SK-N-SH (cell line): ENCODE measurements around the gene HUNK. TPM values are rescaled to one million over a fixed set of nuclear protein-coding genes. Genes with fewer than 3 reads are reported as not detected.

Source experiments
- CTCF ChIA-PET: fragments of 300-600, 350-600 bp; formaldehyde crosslinking; extraction: SDS; loops from one replicate; lab custom pipeline; 2021; lab: Yijun Ruan, JAX
- POLR2A ChIA-PET: fragments of 350-600 bp; sonication (Branson Sonifier 250); formaldehyde crosslinking; extraction: SDS; loops from one replicate; lab custom pipeline; 2020; ENCODE audit warnings: antibody characterized with exemption, inconsistent platforms; lab: Yijun Ruan, JAX
- DNase-seq: peaks from one replicate; pipeline ENCODE4 v3.0.0; 2012
- H2AFZ ChIP-seq: fragments of 200-600 bp; sonication (generic); 2 replicates; pipeline ENCODE4 v1.8.1; 2016; ENCODE audit warnings: antibody characterized with exemption, mild to moderate bottlenecking, low read depth
- H3F3A ChIP-seq: fragments of 200-600 bp; sonication (generic); replicated peaks from 2 replicates; pipeline ENCODE3; 2016; ENCODE audit warnings: antibody characterized with exemption, mild to moderate bottlenecking; ENCODE audit not compliant: insufficient read depth
- H3K27ac ChIP-seq, 2 experiments: fragments of 200-500 bp in 1 of 2; fragments of 200-600 bp in 1 of 2; sonication (Bioruptor generic) in 1 of 2; sonication (generic), shearing (Covaris generic) in 1 of 2; 2 replicates each; pipeline versions ENCODE4 v1.5.1 to v1.6.1; 2014 to 2016; ENCODE audit warnings: low read depth in 2 of 2, inconsistent platforms in 1 of 2, low read length in 1 of 2, mild to moderate bottlenecking in 1 of 2, mixed read lengths in 1 of 2
- H3K27me3 ChIP-seq: fragments of 200-600 bp; sonication (generic), shearing (Covaris generic); 2 replicates; pipeline ENCODE4 v1.6.1; 2016; ENCODE audit warnings: mixed run types; ENCODE audit not compliant: insufficient read depth
- H3K36me3 ChIP-seq, 2 experiments: fragments of 200-500 bp in 1 of 2; fragments of 200-600 bp in 1 of 2; sonication (Bioruptor generic) in 1 of 2; sonication (generic) in 1 of 2; replicated peaks in 1 of 2; 2 replicates each; pipeline versions ENCODE3 to v1.5.1; 2014 to 2016; ENCODE audit warnings: low read length in 1 of 2, mild to moderate bottlenecking in 1 of 2; ENCODE audit not compliant: insufficient read depth in 2 of 2, control insufficient read depth in 1 of 2
- H3K4me1 ChIP-seq, 2 experiments: fragments of 200-500 bp in 1 of 2; fragments of 200-600 bp in 1 of 2; sonication (Bioruptor generic) in 1 of 2; sonication (generic), shearing (Covaris generic) in 1 of 2; 2 replicates each; pipeline versions ENCODE4 v1.5.1 to v1.6.1; 2014 to 2016; ENCODE audit warnings: low read depth in 1 of 2, low read length in 1 of 2, mixed run types in 1 of 2; ENCODE audit not compliant: insufficient read depth in 2 of 2, control insufficient read depth in 1 of 2
- H3K4me2 ChIP-seq: fragments of 200-600 bp; sonication (generic), shearing (Covaris generic); 2 replicates; pipeline ENCODE4 v1.6.1; 2017; ENCODE audit warnings: mixed run types
- H3K4me3 ChIP-seq, 2 experiments: fragments of 200-500 bp in 1 of 2; fragments of 200-600 bp in 1 of 2; sonication (Bioruptor generic) in 1 of 2; sonication (generic), shearing (Covaris generic) in 1 of 2; 2 replicates each; pipeline versions ENCODE4 v1.5.1 to v1.8.1; 2014 to 2016; ENCODE audit warnings: low read depth in 2 of 2, inconsistent platforms in 1 of 2, low read length in 1 of 2, mild to moderate bottlenecking in 1 of 2, mixed read lengths in 1 of 2, moderate library complexity in 1 of 2
- H3K79me2 ChIP-seq: fragments of 200-600 bp; sonication (generic); 2 replicates; pipeline ENCODE4 v1.8.1; 2017; ENCODE audit warnings: mild to moderate bottlenecking; ENCODE audit not compliant: insufficient read depth
- H3K9ac ChIP-seq: fragments of 200-600 bp; sonication (generic); 2 replicates; pipeline ENCODE4 v1.6.1; 2017; ENCODE audit warnings: mixed run types
- H3K9me2 ChIP-seq: fragments of 200-600 bp; sonication (generic); 2 replicates; pipeline ENCODE4 v1.6.1; 2017; ENCODE audit warnings: mixed run types
- H3K9me3 ChIP-seq: fragments of 200-600 bp; sonication (generic); 2 replicates; pipeline ENCODE4 v1.6.1; 2017; ENCODE audit warnings: mixed run types, mild to moderate bottlenecking, moderate library complexity
- H4K20me1 ChIP-seq: fragments of 200-600 bp; sonication (generic); 2 replicates; pipeline ENCODE4 v1.6.1; 2017; ENCODE audit warnings: mild to moderate bottlenecking, mixed run types; ENCODE audit not compliant: insufficient read depth
- CHD2 ChIP-seq: fragments of 150-350 bp; IDR thresholded peaks from 2 replicates; pipeline ENCODE4 v1.6.1; 2018; ENCODE audit warnings: low read length; ENCODE audit not compliant: partially characterized antibody
- CTCF ChIP-seq: fragments of 200-600 bp; sonication (generic); IDR thresholded peaks from 2 replicates; pipeline ENCODE4 v1.6.1; 2017; ENCODE audit warnings: antibody characterized with exemption, mild to moderate bottlenecking, moderate library complexity
- ELF1 ChIP-seq: IDR thresholded peaks from 2 replicates; pipeline ENCODE4 v1.4.0; 2012
- EP300 ChIP-seq, 2 experiments: IDR thresholded peaks; 2 replicates each; pipeline versions ENCODE4 v1.4.0 to v1.6.1; 2012; ENCODE audit warnings: borderline replicate concordance in 1 of 2, low read depth in 1 of 2, low read length in 1 of 2
- EZH2phosphoT487 ChIP-seq: fragments of 200-600 bp; sonication (generic); IDR thresholded peaks from 2 replicates; pipeline ENCODE4 v1.6.1; 2017; ENCODE audit warnings: low read depth, mixed run types, mild to moderate bottlenecking, antibody characterized with exemption, moderate library complexity, borderline replicate concordance
- GABPA ChIP-seq: IDR thresholded peaks from 2 replicates; pipeline ENCODE4 v1.4.0; 2012; ENCODE audit warnings: low read depth, mild to moderate bottlenecking
- JUND ChIP-seq: IDR thresholded peaks from 2 replicates; pipeline ENCODE4 v1.4.0; 2012
- MEF2A ChIP-seq: IDR thresholded peaks from 2 replicates; pipeline ENCODE4 v1.4.0; 2012; ENCODE audit warnings: low read depth, borderline replicate concordance
- NFIC ChIP-seq: IDR thresholded peaks from 2 replicates; pipeline ENCODE4 v1.4.0; 2012; ENCODE audit warnings: borderline replicate concordance
- PBX3 ChIP-seq: IDR thresholded peaks from 2 replicates; pipeline ENCODE4; 2012
- RAD21 ChIP-seq: IDR thresholded peaks from 2 replicates; pipeline ENCODE4 v1.6.1; 2012; ENCODE audit warnings: mild to moderate bottlenecking, low read length
- RCOR1 ChIP-seq: fragments of 150-350 bp; IDR thresholded peaks from 2 replicates; pipeline ENCODE4 v1.6.1; 2017; ENCODE audit warnings: antibody characterized with exemption, low read length
- RFX5 ChIP-seq: IDR thresholded peaks from 2 replicates; pipeline ENCODE4 v1.6.1; 2012; ENCODE audit warnings: mild to moderate bottlenecking, improper control_type of control experiment, low read length
- RXRA ChIP-seq: IDR thresholded peaks from 2 replicates; pipeline ENCODE4 v1.4.0; 2012; ENCODE audit warnings: low read depth, mild to moderate bottlenecking, borderline replicate concordance
- SIN3A ChIP-seq: IDR thresholded peaks from 2 replicates; pipeline ENCODE4 v1.6.1; 2012; ENCODE audit warnings: low read depth, mild to moderate bottlenecking, low read length, moderate library complexity, borderline replicate concordance
- SMC3 ChIP-seq: IDR thresholded peaks from 2 replicates; pipeline ENCODE4 v1.6.1; 2012; ENCODE audit warnings: low read depth, low read length, improper control_type of control experiment
- TAF1 ChIP-seq: IDR thresholded peaks from 2 replicates; pipeline ENCODE4 v1.6.1; 2012; ENCODE audit warnings: low read depth, mild to moderate bottlenecking, low read length, moderate library complexity, borderline replicate concordance
- YY1 ChIP-seq: IDR thresholded peaks from 2 replicates; pipeline ENCODE4 v1.4.0; 2012; ENCODE audit warnings: low read depth, mild to moderate bottlenecking
- WGBS: methylation state at CpG from one replicate; pipeline ENCODE4 v1.1.6; 2017; ENCODE audit warnings: low lambda C conversion rate; 5-methylcytosine and 5-hydroxymethylcytosine counted together
- polyA plus RNA-seq, 3 experiments: library from polyadenylated mRNA; depleted of rRNA; stranded (reverse); fragments of >200 nt; gene quantifications; 2 replicates each; pipeline ENCODE4 v1.2.3, GENCODE V29; 2012
- TF ChIP-seq, protein P1 (sequence below): IDR thresholded peaks from 2 replicates; pipeline ENCODE4 v1.6.1; 2012; ENCODE audit warnings: mild to moderate bottlenecking, low read depth, low read length, moderate library complexity

The HUNK gene
- polyA plus RNA-seq, 1 of the 3 experiments (the other 2 are of a cell fraction) = 0.31 TPM

GRCh38 chr21:31932470-31932764 is 59.6 kb downstream of the HUNK start:
- 88% methylated on average over 1 of the region's 1 CpG for WGBS
- POLR2A ChIA-PET = no interaction called here
- peaks cover 0 to 16% of the 10 kb centered on the region in 2 experiments; a peak in 2 of 4 replicates for H3K4me1 ChIP-seq

GRCh38 chr21:31937303-31937702 is 64.5 kb downstream of the HUNK start:
- H3K27me3 ChIP-seq = no peaks in the 10 kb centered on the region
- no peak for TF ChIP-seq GABPA
- TF ChIP-seq, protein P1, sequence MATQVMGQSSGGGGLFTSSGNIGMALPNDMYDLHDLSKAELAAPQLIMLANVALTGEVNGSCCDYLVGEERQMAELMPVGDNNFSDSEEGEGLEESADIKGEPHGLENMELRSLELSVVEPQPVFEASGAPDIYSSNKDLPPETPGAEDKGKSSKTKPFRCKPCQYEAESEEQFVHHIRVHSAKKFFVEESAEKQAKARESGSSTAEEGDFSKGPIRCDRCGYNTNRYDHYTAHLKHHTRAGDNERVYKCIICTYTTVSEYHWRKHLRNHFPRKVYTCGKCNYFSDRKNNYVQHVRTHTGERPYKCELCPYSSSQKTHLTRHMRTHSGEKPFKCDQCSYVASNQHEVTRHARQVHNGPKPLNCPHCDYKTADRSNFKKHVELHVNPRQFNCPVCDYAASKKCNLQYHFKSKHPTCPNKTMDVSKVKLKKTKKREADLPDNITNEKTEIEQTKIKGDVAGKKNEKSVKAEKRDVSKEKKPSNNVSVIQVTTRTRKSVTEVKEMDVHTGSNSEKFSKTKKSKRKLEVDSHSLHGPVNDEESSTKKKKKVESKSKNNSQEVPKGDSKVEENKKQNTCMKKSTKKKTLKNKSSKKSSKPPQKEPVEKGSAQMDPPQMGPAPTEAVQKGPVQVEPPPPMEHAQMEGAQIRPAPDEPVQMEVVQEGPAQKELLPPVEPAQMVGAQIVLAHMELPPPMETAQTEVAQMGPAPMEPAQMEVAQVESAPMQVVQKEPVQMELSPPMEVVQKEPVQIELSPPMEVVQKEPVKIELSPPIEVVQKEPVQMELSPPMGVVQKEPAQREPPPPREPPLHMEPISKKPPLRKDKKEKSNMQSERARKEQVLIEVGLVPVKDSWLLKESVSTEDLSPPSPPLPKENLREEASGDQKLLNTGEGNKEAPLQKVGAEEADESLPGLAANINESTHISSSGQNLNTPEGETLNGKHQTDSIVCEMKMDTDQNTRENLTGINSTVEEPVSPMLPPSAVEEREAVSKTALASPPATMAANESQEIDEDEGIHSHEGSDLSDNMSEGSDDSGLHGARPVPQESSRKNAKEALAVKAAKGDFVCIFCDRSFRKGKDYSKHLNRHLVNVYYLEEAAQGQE = no peak
- no peak for TF ChIP-seq RAD21
- TF ChIP-seq RFX5 = no peak
- TF ChIP-seq RCOR1 = no peak
- no peak for TF ChIP-seq PBX3
- no peak for TF ChIP-seq CHD2
- no peak for TF ChIP-seq EZH2phosphoT487
- no peak for TF ChIP-seq TAF1
- no peak for TF ChIP-seq SIN3A
- no peak for TF ChIP-seq ELF1
- no peak overlapping the region for H3K9ac ChIP-seq
- no peaks in the 10 kb centered on the region for H3K79me2 ChIP-seq
- H3K9me3 ChIP-seq = no peaks in the 10 kb centered on the region
- ChIA-PET POLR2A (no interaction called here), CTCF (interaction anchor here (0.7 to 2.1 kb wide), 2 partner anchors 32 to 320 kb away, joined by 3 to 10 read pairs; no protein-coding TSS in a partner anchor)
- no peak overlapping the region for H3K4me2 ChIP-seq
- no peaks in the 10 kb centered on the region for H3F3A ChIP-seq
- H3K4me3 ChIP-seq = no peak overlapping the region
- H3K36me3 ChIP-seq = no peaks in the 10 kb centered on the region
- H3K27ac ChIP-seq = no peak overlapping the region
- WGBS = 77% methylated on average over 2 of the region's 2 CpGs
- DNase-seq = no peak
- H4K20me1 ChIP-seq = no peaks in the 10 kb centered on the region
- no peaks in the 10 kb centered on the region for H3K9me2 ChIP-seq
- peaks cover 0 to 8% of the 10 kb centered on the region in 2 experiments; a peak in 2 of 4 replicates for H3K4me1 ChIP-seq
- H2AFZ ChIP-seq = no peak overlapping the region

More at GRCh38 chr21:31932470-31932764, 59.6 kb downstream of the HUNK start:
- CTCF ChIA-PET = interaction anchor here (1.4 kb wide), 1 partner anchor 326 kb away, joined by 5 read pairs; no protein-coding TSS in a partner anchor
- no peak for DNase-seq
- Histone ChIP-seq H3F3A (peaks cover 4% of the 10 kb centered on the region), H3K27ac (no peak overlapping the region), H3K79me2 (no peaks in the 10 kb centered on the region), H3K9ac (no peak overlapping the region), H2AFZ (no peak overlapping the region), H3K27me3 (no peaks in the 10 kb centered on the region), H3K9me3 (no peaks in the 10 kb centered on the region), H3K4me2 (no peak overlapping the region), H3K9me2 (no peaks in the 10 kb centered on the region), H4K20me1 (no peaks in the 10 kb centered on the region), H3K36me3 (no peaks in the 10 kb centered on the region), H3K4me3 (no peak overlapping the region)
- no peak for TF ChIP-seq CTCF
- no peak for TF ChIP-seq JUND
- no peak for TF ChIP-seq SIN3A
- no peak for TF ChIP-seq TAF1
- TF ChIP-seq NFIC = no peak
- TF ChIP-seq MEF2A = no peak
- TF ChIP-seq SMC3 = no peak
- TF ChIP-seq EP300 (IDR thresholded peaks at IDR 0.05; ENCODE audit: borderline replicate concordance in 1 of 2, low read depth in 1 of 2, low read length in 1 of 2) = no peak
- TF ChIP-seq YY1 = no peak
- TF ChIP-seq RXRA = no peak
- no peak for TF ChIP-seq RAD21
- no peak for TF ChIP-seq RFX5
